GDM1 (cell line): ENCODE results near the gene RNF182.
"Not testable (repeated sequence)": the region's sequence is repeated elsewhere in the genome, so short reads cannot be mapped to it uniquely, and the experiment has no call there.

Source experiments
- DNase-seq: peaks from one replicate; lab custom pipeline; 2025; lab: John Stamatoyannopoulos, UW

Gene RNF182

GRCh38 chr6:14001329-14002012 is 76.7 kb downstream of the RNF182 start:
- DNase-seq = no peak

- no peak for DNase-seq
These were observed 77.6 kb downstream of the RNF182 start for GRCh38 chr6:14002176-14002947.

- no peak for DNase-seq
These were observed 79.5 kb downstream of the RNF182 start for GRCh38 chr6:14004258-14004657.

GRCh38 chr6:14008809-14009208 is 84.1 kb downstream of the RNF182 start:
- DNase-seq = no peak

GRCh38 chr6:14009431-14009830 is 84.7 kb downstream of the RNF182 start:
- DNase-seq = no peak

GRCh38 chr6:14010275-14010674 is 85.5 kb downstream of the RNF182 start:
- no peak for DNase-seq

- DNase-seq = no peak
These were observed 87.7 kb downstream of the RNF182 start for GRCh38 chr6:14012313-14013030.

GRCh38 chr6:14015964-14016363 is 91.2 kb downstream of the RNF182 start:
- DNase-seq = no peak

GRCh38 chr6:14016432-14016831 is 91.7 kb downstream of the RNF182 start:
- DNase-seq = no peak

GRCh38 chr6:14016935-14017625 is 92.3 kb downstream of the RNF182 start:
- no peak for DNase-seq

- DNase-seq = no peak
These were observed 93.1 kb downstream of the RNF182 start for GRCh38 chr6:14017626-14018475.

- not testable (repeated sequence) for DNase-seq
These were observed 93.8 kb downstream of the RNF182 start for GRCh38 chr6:14018559-14018958.

- DNase-seq = no peak
These were observed 95.8 kb downstream of the RNF182 start for GRCh38 chr6:14020551-14020950.

GRCh38 chr6:14021449-14021848 is 96.7 kb downstream of the RNF182 start:
- DNase-seq = no peak

- DNase-seq = no peak
These were observed 97.9 kb downstream of the RNF182 start for GRCh38 chr6:14022673-14023072.

GRCh38 chr6:14023855-14024254 is 99.1 kb downstream of the RNF182 start:
- no peak for DNase-seq

- no peak for DNase-seq
These were observed 100.4 kb downstream of the RNF182 start for GRCh38 chr6:14025160-14025559.

GRCh38 chr6:14026831-14027539 is 102.2 kb downstream of the RNF182 start:
- no peak for DNase-seq

- DNase-seq = no peak
These were observed 103.9 kb downstream of the RNF182 start for GRCh38 chr6:14028631-14029030.

GRCh38 chr6:14029605-14030004 is 104.9 kb downstream of the RNF182 start:
- DNase-seq = no peak
